Measurements from ENCODE around the gene DISP1.

Gene DISP1

DNA sequence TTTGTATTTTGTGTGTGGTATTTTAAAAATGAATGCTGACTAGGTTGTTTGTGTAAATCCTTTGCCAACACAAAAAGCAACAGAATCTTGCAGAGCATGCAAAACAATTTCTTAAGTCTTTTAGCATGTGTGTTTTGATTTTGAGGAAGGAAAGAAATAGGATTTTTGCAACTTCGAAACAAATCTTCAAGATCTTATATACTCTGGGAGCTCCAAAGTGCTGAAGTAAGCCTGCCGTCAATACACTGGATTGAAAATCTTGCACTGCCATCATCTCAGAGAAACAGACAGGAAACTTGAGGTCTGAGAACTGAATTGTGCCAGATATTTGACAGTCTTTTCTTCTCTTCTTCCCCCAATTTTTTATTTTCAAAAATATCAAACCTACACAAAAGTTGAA lies 29.3 kb upstream of the DISP1 start:
- no peak overlapping the region for H3K4me3 ChIP-seq (ENCODE audit: low read depth, low read length)
- TF ChIP-seq, protein P1, sequence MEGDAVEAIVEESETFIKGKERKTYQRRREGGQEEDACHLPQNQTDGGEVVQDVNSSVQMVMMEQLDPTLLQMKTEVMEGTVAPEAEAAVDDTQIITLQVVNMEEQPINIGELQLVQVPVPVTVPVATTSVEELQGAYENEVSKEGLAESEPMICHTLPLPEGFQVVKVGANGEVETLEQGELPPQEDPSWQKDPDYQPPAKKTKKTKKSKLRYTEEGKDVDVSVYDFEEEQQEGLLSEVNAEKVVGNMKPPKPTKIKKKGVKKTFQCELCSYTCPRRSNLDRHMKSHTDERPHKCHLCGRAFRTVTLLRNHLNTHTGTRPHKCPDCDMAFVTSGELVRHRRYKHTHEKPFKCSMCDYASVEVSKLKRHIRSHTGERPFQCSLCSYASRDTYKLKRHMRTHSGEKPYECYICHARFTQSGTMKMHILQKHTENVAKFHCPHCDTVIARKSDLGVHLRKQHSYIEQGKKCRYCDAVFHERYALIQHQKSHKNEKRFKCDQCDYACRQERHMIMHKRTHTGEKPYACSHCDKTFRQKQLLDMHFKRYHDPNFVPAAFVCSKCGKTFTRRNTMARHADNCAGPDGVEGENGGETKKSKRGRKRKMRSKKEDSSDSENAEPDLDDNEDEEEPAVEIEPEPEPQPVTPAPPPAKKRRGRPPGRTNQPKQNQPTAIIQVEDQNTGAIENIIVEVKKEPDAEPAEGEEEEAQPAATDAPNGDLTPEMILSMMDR (IDR thresholded peaks at IDR 0.05; ENCODE audit: borderline replicate concordance, insufficient read depth, low read depth, low read length): no peak

DNA sequence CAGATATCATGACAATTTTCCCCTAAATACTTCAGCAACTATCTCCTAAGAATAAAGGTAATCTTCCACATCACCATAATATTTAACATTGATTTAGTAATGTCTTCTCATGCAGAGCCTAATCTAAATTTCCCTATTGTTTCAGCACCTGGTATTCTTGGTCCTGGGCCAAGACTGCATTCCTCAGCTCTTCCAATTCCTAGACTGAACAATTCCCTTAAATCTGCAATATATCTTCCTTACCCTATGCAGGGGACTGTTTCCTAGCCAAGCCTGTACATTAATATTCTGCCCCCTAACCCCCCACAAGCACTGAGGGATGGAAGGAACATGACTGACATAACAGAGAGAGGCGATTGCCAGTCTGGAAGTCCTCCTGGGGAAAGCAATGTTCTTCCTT lies 28.7 kb upstream of the DISP1 start:
- TF ChIP-seq, protein P1 (IDR thresholded peaks at IDR 0.05; ENCODE audit: borderline replicate concordance, insufficient read depth, low read depth, low read length): no peak
- H3K4me3 ChIP-seq (ENCODE audit: low read depth, low read length): no peak overlapping the region

DNA sequence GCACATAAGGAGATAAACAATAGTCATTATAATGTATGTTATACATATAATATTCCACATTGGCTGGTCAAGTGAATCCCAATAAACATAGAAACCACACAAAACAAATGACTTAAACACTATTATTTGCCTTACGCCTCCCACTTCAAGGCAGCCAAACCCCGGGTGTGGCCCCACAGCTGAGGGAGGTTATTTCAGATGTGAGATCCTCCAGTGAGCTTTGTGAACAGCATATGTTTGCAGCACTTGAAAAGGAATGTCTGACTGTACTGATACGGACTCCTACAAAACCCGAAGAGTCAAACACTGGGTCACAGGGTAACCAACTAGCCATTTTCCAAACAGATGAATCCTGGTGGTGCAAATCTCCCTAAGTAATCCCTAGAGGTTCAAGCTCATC lies 27.1 kb upstream of the DISP1 start:
- no peak overlapping the region for H3K4me3 ChIP-seq (ENCODE audit: low read depth, low read length)
- TF ChIP-seq, protein P1 (IDR thresholded peaks at IDR 0.05; ENCODE audit: borderline replicate concordance, insufficient read depth, low read depth, low read length): no peak

DNA sequence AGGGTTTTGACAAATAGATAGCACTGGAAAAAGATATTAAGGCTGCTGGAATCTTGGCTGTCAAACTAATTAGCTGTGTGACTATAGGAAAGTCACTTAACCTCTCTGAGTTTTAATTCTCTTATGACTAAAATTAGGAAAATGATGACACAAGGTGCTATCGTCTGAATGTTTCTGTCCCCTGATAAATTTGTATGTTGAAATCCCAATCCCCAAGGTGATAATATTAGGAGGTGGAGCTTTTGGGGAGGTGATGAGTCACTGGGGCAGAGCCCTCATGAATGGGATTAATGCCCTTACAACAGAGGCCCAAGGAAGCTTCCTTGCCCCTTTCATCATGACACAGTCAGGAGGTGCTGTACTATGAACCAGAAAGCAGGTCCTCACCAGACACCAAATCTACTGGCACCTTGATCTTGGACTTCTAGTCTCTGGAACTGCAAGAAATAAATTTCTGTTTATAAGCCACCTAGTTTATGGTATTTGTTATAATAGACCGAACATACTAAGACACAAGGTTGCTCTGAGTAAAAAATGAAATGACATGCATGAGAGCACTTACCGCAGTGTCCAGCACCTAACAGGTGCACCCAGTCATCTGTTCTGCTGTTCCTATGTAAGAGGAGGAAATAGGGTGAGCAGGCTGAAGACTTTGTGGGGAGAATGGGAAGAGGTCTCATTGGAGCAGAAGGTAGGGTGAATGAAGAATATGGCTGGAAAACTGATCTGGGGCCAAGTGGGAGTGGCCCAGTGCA lies 26.3 kb upstream of the DISP1 start:
- no peak overlapping the region for H3K4me3 ChIP-seq (ENCODE audit: low read depth, low read length)
- TF ChIP-seq, protein P1 (IDR thresholded peaks at IDR 0.05; ENCODE audit: borderline replicate concordance, insufficient read depth, low read depth, low read length): no peak

DNA sequence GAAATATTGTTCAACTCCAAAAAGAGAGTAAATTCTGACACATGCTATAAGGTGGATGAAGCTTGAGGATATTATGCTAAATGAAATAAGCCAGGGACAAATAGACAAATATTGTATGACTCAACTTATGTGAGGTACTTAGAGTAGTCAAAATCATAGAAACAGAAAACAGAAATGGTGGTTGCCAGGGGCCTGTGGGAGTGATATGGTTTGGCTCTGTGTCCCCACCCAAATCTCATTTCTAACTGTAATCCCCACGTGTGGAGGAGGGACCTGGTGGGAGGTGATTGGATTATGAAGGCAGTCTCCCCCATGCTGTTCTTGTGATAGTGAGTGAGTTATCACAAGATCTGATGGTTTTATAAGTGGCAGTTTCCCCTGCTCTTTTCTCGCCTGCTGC lies 24.7 kb upstream of the DISP1 start:
- H3K4me3 ChIP-seq (ENCODE audit: low read depth, low read length): no peak overlapping the region
- TF ChIP-seq, protein P1 (IDR thresholded peaks at IDR 0.05; ENCODE audit: borderline replicate concordance, insufficient read depth, low read depth, low read length): no peak

DNA sequence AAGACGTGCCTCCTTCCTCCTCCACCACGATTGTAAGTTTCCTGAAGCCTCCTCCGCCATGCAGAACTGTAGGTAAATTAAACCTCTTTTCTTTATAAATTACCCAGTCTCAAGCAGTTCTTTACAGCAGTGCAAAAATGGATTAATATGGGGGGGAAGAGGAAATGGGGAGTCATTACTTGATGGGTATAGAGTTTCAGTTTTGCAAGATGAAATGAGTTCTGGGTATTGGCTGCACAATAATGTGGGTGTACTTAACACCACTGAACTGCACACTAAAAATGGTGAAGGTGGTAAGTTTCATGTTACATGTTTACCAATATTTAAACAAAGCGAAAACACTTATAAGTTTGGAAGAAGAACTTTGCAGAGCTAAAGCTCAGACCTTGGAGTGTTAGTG lies 24.3 kb upstream of the DISP1 start:
- no peak overlapping the region for H3K4me3 ChIP-seq (ENCODE audit: low read depth, low read length)
- TF ChIP-seq, protein P1 (IDR thresholded peaks at IDR 0.05; ENCODE audit: borderline replicate concordance, insufficient read depth, low read depth, low read length): no peak

DNA sequence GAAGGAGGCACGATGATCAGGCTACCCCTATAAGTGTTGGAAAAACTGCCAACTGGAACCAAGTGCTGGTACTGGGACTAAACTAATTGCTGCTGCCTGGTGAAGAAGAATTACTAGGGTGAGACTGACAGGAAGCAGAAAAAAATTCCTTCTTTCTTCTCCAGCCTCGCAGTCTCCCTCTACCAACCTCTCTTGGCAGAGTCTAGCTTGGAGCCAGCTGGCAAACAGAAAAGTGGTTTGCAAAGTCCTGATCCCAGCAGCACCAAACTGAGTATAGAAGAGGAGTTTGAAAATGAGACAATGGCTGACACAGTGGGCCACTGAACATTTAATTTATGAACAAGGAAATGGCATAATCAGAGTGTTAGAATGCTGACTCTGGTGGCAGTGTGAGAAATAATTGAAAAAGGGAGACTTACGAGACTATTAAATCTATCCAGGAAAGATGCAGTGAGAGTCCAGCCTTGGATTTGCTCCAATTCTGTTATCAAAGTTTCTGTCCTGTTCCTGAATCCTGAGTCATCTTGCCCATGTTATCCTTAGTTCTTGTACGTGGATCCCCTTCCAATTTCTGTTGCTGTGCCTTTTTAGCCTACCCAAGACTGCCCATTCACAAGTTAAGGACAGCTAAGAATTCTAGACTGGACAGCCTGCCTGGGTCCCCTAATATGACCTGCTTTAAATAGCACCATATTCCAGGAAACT lies 23.7 kb upstream of the DISP1 start:
- no peak overlapping the region for H3K4me3 ChIP-seq (ENCODE audit: low read depth, low read length)
- TF ChIP-seq, protein P1 (IDR thresholded peaks at IDR 0.05; ENCODE audit: borderline replicate concordance, insufficient read depth, low read depth, low read length): no peak

Data from GM12875 (cell line).